Gastrocnemius medialis (tissue), 4 donors: ENCODE measurements around the gene ENAH. TPM values are rescaled to one million over a fixed set of nuclear protein-coding genes. Genes with fewer than 3 reads are reported as not detected.

ENCODE experiments used
- ATAC-seq, 2 donors: fragments of 150-250 bp; one replicate each; pipeline ENCODE4 v1.9.1; 2016
- DNase-seq, 2 donors: peaks; one replicate each; pipeline ENCODE4 v3.0.0-alpha.2; 2019
- H3K27ac ChIP-seq, 4 donors: fragments of 200-600 bp; sonication (generic); 1 replicate in 1 of 4; 2 replicates in 3 of 4; pipeline ENCODE4 v1.5.1; 2016 to 2018; ENCODE audit warnings: mild to moderate bottlenecking in 2 of 4, moderate library complexity in 1 of 4
- H3K27me3 ChIP-seq, 3 donors: fragments of 200-600 bp; sonication (generic) in 2 of 3; 1 replicate in 1 of 3; 2 replicates in 2 of 3; pipeline versions ENCODE4 v1.5.1 to v1.6.0; 2016 to 2019; ENCODE audit warnings: mild to moderate bottlenecking in 1 of 3, moderate library complexity in 1 of 3
- H3K36me3 ChIP-seq, 2 donors: fragments of 200-600 bp; sonication (generic) in 1 of 2; one replicate each; pipeline ENCODE4 v1.5.1; 2017 to 2018
- H3K4me1 ChIP-seq, 2 donors: fragments of 200-600 bp; sonication (generic) in 1 of 2; one replicate each; pipeline ENCODE4 v1.5.1; 2016 to 2017; ENCODE audit warnings: mild to moderate bottlenecking in 2 of 2
- H3K4me3 ChIP-seq, 4 donors: fragments of 200-600 bp; sonication (generic) in 3 of 4; 1 replicate in 1 of 4; 2 replicates in 3 of 4; pipeline ENCODE4 v1.5.1; 2016 to 2019; ENCODE audit warnings: mild to moderate bottlenecking in 2 of 4
- H3K9me3 ChIP-seq, 3 donors: fragments of 200-600 bp; sonication (generic) in 2 of 3; 1 replicate in 1 of 3; 2 replicates in 2 of 3; pipeline ENCODE4 v1.5.1; 2016 to 2019
- POLR2A ChIP-seq, 2 donors: fragments of 450-650 bp; IDR thresholded peaks; one replicate each; pipeline ENCODE4 v1.6.1; 2017; ENCODE audit warnings: antibody characterized with exemption in 2 of 2, mild to moderate bottlenecking in 2 of 2, moderate library complexity in 2 of 2
- in situ Hi-C, 4 donors: fragments of 200-750 bp; cut with MboI; loops; one replicate each; pipeline versions ENCODE4 v1.15.0 to v1.8.0; 2017; ENCODE audit warnings: low sequenced_read_pairs in 4 of 4
- intact Hi-C: fragments of 100-400 bp; cut with DNase I; formaldehyde crosslinking; loops from one replicate; pipeline ENCODE4 v1.15.1; 2023; ENCODE audit warnings: low total_unique reads
- total RNA-seq, 4 donors: library from RNA; depleted of rRNA; stranded (reverse); fragments of >200 nt; gene quantifications; one replicate each; pipeline versions ENCODE4 v1.1.0 to v1.2.3, GENCODE V29; 2016
- TF ChIP-seq, protein P1 (sequence below), 5 experiments: fragments of 450-650 bp in 3 of 5; fragments of 200-600 bp in 2 of 5; sonication (generic) in 2 of 5; IDR thresholded peaks in 4 of 5; conservative IDR thresholded peaks in 1 of 5; 1 replicate in 4 of 5; 2 replicates in 1 of 5; pipeline ENCODE4 v1.5.1; 2016 to 2019; ENCODE audit warnings: antibody characterized with exemption in 5 of 5, mild to moderate bottlenecking in 3 of 5, moderate library complexity in 3 of 5

ENAH gene
- total RNA-seq, 4 donors from 2014 or later, result 56.1 to 112 (median 62.2) TPM

- in situ Hi-C loops, result no loop called here
- Histone ChIP-seq H3K4me1 (peaks cover 7 to 30% of the 10 kb centered on the region in 2 donors), H3K36me3 (no peaks in the 10 kb centered on the region), H3K4me3 (no peak overlapping the region), H3K9me3 (no peaks in the 10 kb centered on the region), H3K27ac (no peak overlapping the region), H3K27me3 (no peaks in the 10 kb centered on the region)
- DNase-seq (no peak), ATAC-seq (no peak)
- TF ChIP-seq, protein P1, sequence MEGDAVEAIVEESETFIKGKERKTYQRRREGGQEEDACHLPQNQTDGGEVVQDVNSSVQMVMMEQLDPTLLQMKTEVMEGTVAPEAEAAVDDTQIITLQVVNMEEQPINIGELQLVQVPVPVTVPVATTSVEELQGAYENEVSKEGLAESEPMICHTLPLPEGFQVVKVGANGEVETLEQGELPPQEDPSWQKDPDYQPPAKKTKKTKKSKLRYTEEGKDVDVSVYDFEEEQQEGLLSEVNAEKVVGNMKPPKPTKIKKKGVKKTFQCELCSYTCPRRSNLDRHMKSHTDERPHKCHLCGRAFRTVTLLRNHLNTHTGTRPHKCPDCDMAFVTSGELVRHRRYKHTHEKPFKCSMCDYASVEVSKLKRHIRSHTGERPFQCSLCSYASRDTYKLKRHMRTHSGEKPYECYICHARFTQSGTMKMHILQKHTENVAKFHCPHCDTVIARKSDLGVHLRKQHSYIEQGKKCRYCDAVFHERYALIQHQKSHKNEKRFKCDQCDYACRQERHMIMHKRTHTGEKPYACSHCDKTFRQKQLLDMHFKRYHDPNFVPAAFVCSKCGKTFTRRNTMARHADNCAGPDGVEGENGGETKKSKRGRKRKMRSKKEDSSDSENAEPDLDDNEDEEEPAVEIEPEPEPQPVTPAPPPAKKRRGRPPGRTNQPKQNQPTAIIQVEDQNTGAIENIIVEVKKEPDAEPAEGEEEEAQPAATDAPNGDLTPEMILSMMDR (IDR thresholded peaks at IDR 0.05 in 4 of 5, conservative IDR thresholded peaks at IDR 0.05 in 1 of 5), result no peak
- no peak for TF ChIP-seq POLR2A (IDR thresholded peaks at IDR 0.05)
- intact Hi-C loops, result no loop called here
Measured at GRCh38 chr1:225692517-225692879, 39.6 kb upstream of the ENAH start.

GRCh38 chr1:225691861-225692516, 39.1 kb upstream of the ENAH start:
- TF ChIP-seq, protein P1 (IDR thresholded peaks at IDR 0.05 in 4 of 5, conservative IDR thresholded peaks at IDR 0.05 in 1 of 5), result no peak
- no peak for TF ChIP-seq POLR2A (IDR thresholded peaks at IDR 0.05)
- intact Hi-C loops (no loop called here), in situ Hi-C loops (no loop called here)
- DNase-seq (no peak), ATAC-seq (no peak)
- H3K4me3 ChIP-seq, result no peak overlapping the region
- no peaks in the 10 kb centered on the region for H3K36me3 ChIP-seq
- peak overlapping the region in 2 of 4 donors; percentile 27 to 55 for H3K27ac ChIP-seq
- peaks cover 5 to 25% of the 10 kb centered on the region in 2 donors for H3K4me1 ChIP-seq
- no peaks in the 10 kb centered on the region for H3K27me3 ChIP-seq
- no peaks in the 10 kb centered on the region for H3K9me3 ChIP-seq

GRCh38 chr1:225691377-225691776, 38.5 kb upstream of the ENAH start:
- Histone ChIP-seq H3K4me3 (no peak overlapping the region), H3K9me3 (no peaks in the 10 kb centered on the region), H3K27ac (peak overlapping the region in 2 of 4 donors; percentile 27 to 55), H3K4me1 (peaks cover 4 to 25% of the 10 kb centered on the region in 2 donors), H3K36me3 (no peaks in the 10 kb centered on the region), H3K27me3 (no peaks in the 10 kb centered on the region)
- DNase-seq (no peak), ATAC-seq (peak in 1 of 2 donors; percentile 61)
- intact Hi-C loops, result no loop called here
- TF ChIP-seq POLR2A (IDR thresholded peaks at IDR 0.05), result no peak
- TF ChIP-seq, protein P1 (IDR thresholded peaks at IDR 0.05 in 4 of 5, conservative IDR thresholded peaks at IDR 0.05 in 1 of 5), result no peak
- in situ Hi-C loops, result no loop called here

DNA sequence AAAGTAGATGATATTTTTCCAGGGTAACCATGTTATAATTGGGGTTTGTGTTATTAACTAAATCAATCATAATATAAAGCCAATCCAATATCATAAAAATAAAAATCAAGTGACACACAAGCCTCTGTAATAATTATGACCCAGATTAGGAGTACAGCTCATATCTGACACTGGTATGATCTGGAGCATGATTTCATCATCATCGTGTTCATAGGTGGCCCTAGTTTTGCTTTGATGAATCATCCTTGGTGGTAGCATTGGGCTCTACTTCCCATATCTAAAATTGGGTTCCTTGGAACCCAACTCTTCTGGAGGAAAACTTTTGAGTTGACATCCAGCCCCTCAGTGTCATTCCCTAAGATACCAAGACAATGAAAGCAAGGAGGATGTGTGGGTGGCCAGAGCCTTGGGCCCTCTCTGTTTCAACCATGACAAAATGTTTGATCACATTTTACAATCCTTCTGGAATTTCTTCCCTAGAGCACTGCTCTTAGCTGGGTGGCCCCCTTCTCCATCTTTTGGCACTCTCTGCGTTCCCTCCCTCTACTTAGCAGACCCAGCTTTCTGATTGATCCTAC, 37.0 kb upstream of the ENAH start:
- Histone ChIP-seq H3K4me3 (no peak overlapping the region), H3K36me3 (no peaks in the 10 kb centered on the region), H3K4me1 (peaks cover 4 to 24% of the 10 kb centered on the region in 2 donors), H3K9me3 (no peaks in the 10 kb centered on the region), H3K27me3 (no peaks in the 10 kb centered on the region), H3K27ac (no peak overlapping the region)
- in situ Hi-C loops (no loop called here), intact Hi-C loops (no loop called here)
- ATAC-seq (peak; percentile 57 to 63), DNase-seq (no peak)
- no peak for TF ChIP-seq POLR2A (IDR thresholded peaks at IDR 0.05)
- TF ChIP-seq, protein P1 (IDR thresholded peaks at IDR 0.05 in 4 of 5, conservative IDR thresholded peaks at IDR 0.05 in 1 of 5), result no peak
